Measurements from ENCODE around the gene EHMT1. TPM values are rescaled to one million over a fixed set of nuclear protein-coding genes. Genes with fewer than 3 reads are reported as not detected.
"Not testable (repeated sequence)": the region's sequence is repeated elsewhere in the genome, so short reads cannot be mapped to it uniquely, and the experiment has no call there.

EHMT1 gene
- total and polyA plus RNA-seq, 2 experiments from 2014 or later = 162 to 177 TPM

DNA sequence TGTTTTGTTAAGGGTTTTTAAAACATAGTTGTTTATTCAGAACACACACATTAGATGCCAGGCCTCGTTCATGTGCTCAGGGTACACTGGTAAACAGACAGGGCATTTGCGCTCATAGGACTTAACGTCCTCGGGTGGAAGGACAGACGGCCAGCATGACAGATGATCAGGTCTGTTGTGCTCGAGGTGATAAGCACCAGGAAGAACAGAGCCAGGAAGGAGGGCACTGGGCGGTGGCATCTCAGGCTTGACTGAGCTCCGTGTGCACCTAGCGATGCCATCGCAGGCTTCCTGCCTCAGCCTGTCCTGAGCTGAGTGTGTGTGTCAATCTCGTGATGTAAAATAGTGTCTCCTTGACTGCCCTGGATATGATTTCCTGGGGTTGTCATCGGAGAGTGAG is 96.5 kb downstream of the EHMT1 start (continued):
- TF ChIP-seq, protein P1, sequence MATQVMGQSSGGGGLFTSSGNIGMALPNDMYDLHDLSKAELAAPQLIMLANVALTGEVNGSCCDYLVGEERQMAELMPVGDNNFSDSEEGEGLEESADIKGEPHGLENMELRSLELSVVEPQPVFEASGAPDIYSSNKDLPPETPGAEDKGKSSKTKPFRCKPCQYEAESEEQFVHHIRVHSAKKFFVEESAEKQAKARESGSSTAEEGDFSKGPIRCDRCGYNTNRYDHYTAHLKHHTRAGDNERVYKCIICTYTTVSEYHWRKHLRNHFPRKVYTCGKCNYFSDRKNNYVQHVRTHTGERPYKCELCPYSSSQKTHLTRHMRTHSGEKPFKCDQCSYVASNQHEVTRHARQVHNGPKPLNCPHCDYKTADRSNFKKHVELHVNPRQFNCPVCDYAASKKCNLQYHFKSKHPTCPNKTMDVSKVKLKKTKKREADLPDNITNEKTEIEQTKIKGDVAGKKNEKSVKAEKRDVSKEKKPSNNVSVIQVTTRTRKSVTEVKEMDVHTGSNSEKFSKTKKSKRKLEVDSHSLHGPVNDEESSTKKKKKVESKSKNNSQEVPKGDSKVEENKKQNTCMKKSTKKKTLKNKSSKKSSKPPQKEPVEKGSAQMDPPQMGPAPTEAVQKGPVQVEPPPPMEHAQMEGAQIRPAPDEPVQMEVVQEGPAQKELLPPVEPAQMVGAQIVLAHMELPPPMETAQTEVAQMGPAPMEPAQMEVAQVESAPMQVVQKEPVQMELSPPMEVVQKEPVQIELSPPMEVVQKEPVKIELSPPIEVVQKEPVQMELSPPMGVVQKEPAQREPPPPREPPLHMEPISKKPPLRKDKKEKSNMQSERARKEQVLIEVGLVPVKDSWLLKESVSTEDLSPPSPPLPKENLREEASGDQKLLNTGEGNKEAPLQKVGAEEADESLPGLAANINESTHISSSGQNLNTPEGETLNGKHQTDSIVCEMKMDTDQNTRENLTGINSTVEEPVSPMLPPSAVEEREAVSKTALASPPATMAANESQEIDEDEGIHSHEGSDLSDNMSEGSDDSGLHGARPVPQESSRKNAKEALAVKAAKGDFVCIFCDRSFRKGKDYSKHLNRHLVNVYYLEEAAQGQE (IDR thresholded peaks at IDR 0.05; ENCODE audit: unreplicated experiment) = no peak
- no peak for TF ChIP-seq ZNF114 (CRISPR knock-in tag; IDR thresholded peaks at IDR 0.05)
- no peak for TF ChIP-seq POLR2AphosphoS5 (IDR thresholded peaks at IDR 0.05; ENCODE audit: low read depth)
- TF ChIP-seq ZNF331 (CRISPR knock-in tag; IDR thresholded peaks at IDR 0.05; ENCODE audit: low read depth) = no peak

- Histone ChIP-seq H3K79me2 (replicated peaks; ENCODE audit: insufficient read depth) (peaks cover 66% of the 10 kb centered on the region), H4K20me1 (replicated peaks; ENCODE audit: insufficient read depth) (peaks cover 11% of the 10 kb centered on the region), H3K36me3 (ENCODE audit: insufficient read depth) (peaks cover 16% of the 10 kb centered on the region; the same call in 1 of the 2 replicates)
- not testable (repeated sequence) for H3K4me2 ChIP-seq; H3F3A ChIP-seq (replicated peaks; ENCODE audit: low read depth); ATAC-seq; DNase-seq (ENCODE audit: low spot score); H3K27ac ChIP-seq (ENCODE audit: low read depth); H3K4me1 ChIP-seq (ENCODE audit: insufficient read depth); H3K9me2 ChIP-seq (ENCODE audit: insufficient read depth); H3K4me3 Mint-ChIP-seq; H3K4me3 ChIP-seq; H3K27ac Mint-ChIP-seq; H2AFZ ChIP-seq; H3K27me3 ChIP-seq (ENCODE audit: insufficient read depth); H3K4me1 Mint-ChIP-seq
- Mint-ChIP-seq H3K27me3 (ENCODE audit: insufficient read depth, low read depth, poor library complexity) (peaks cover 28% of the 10 kb centered on the region), H3K9me3 (peaks cover 41% of the 10 kb centered on the region), H3K36me3 (ENCODE audit: low read depth) (peaks cover 85% of the 10 kb centered on the region)
Observed at GRCh38 chr9:137715866-137716693, 97.3 kb downstream of the EHMT1 start.

DNA sequence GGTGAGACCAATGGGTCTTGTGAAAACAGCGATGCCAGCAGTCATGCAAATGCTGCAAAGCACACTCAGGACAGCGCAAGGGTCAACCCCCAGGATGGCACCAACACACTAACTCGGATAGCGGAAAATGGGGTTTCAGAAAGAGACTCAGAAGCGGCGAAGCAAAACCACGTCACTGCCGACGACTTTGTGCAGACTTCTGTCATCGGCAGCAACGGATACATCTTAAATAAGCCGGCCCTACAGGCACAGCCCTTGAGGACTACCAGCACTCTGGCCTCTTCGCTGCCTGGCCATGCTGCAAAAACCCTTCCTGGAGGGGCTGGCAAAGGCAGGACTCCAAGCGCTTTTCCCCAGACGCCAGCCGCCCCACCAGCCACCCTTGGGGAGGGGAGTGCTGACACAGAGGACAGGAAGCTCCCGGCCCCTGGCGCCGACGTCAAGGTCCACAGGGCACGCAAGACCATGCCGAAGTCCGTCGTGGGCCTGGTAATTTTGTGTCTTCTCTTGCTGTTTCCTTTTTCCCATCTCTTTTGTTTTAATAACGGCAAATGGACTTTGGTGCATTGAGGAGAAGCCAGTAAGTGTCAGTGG is 98.0 kb downstream of the EHMT1 start:
- H3K36me3 ChIP-seq (ENCODE audit: insufficient read depth) = peaks cover 16% of the 10 kb centered on the region; the same call in 1 of the 2 replicates
- H3K9me3 Mint-ChIP-seq = peaks cover 46% of the 10 kb centered on the region
- no peak for DNase-seq (ENCODE audit: low spot score)
- TF ChIP-seq STAT1 (IDR thresholded peaks at IDR 0.05; ENCODE audit: unreplicated experiment) = no peak
- TF ChIP-seq, protein P1 (IDR thresholded peaks at IDR 0.05; ENCODE audit: unreplicated experiment) = no peak
- TF ChIP-seq ETS1 (IDR thresholded peaks at IDR 0.05) = no peak
- TF ChIP-seq ZNF114 (CRISPR knock-in tag; IDR thresholded peaks at IDR 0.05) = no peak
- no peak for TF ChIP-seq CREB1 (CRISPR knock-in tag; IDR thresholded peaks at IDR 0.05; ENCODE audit: low read depth)
- TF ChIP-seq POLR2AphosphoS5 (IDR thresholded peaks at IDR 0.05; ENCODE audit: low read depth) = no peak
- no peak for TF ChIP-seq ZNF331 (CRISPR knock-in tag; IDR thresholded peaks at IDR 0.05; ENCODE audit: low read depth)
- no peak for TF ChIP-seq JUNB (IDR thresholded peaks at IDR 0.05; ENCODE audit: unreplicated experiment)

More for the DNA sequence above, 98.0 kb downstream of the EHMT1 start:
- H2AFZ ChIP-seq = no peak overlapping the region
- no peaks in the 10 kb centered on the region for H3K9me2 ChIP-seq (ENCODE audit: insufficient read depth)
- H3K27ac Mint-ChIP-seq = no peak overlapping the region
- no peak for ATAC-seq
- no peak overlapping the region for H3K4me3 ChIP-seq
- peaks cover 4% of the 10 kb centered on the region for H3K4me1 Mint-ChIP-seq
- peaks cover 28% of the 10 kb centered on the region for H3K27me3 Mint-ChIP-seq (ENCODE audit: insufficient read depth, low read depth, poor library complexity)
- H4K20me1 ChIP-seq (replicated peaks; ENCODE audit: insufficient read depth) = peaks cover 9% of the 10 kb centered on the region
- no peaks in the 10 kb centered on the region for H3K4me1 ChIP-seq (ENCODE audit: insufficient read depth)
- H3K79me2 ChIP-seq (replicated peaks; ENCODE audit: insufficient read depth) = peaks cover 67% of the 10 kb centered on the region
- no peaks in the 10 kb centered on the region for H3K27me3 ChIP-seq (ENCODE audit: insufficient read depth)
- peaks cover 86% of the 10 kb centered on the region for H3K36me3 Mint-ChIP-seq (ENCODE audit: low read depth)
- no peak overlapping the region for H3K4me3 Mint-ChIP-seq
- H3F3A ChIP-seq (replicated peaks; ENCODE audit: low read depth) = peaks cover 10% of the 10 kb centered on the region
- H3K4me2 ChIP-seq = no peak overlapping the region
- H3K27ac ChIP-seq (ENCODE audit: low read depth) = no peak overlapping the region
